NCI-H526 treated with DMSO at 0.1 percent for 48 hours (cell line): ENCODE measurements around the gene CEP72.

Experiments
- DNase-seq: peaks from one replicate; lab custom pipeline; 2025; lab: John Stamatoyannopoulos, UW

CEP72 gene

GRCh38 chr5:658103-658502 lies 46.0 kb downstream of the CEP72 start:
- DNase-seq: no peak

- DNase-seq: no peak
These were observed 47.5 kb downstream of the CEP72 start for GRCh38 chr5:659496-660263.

DNA sequence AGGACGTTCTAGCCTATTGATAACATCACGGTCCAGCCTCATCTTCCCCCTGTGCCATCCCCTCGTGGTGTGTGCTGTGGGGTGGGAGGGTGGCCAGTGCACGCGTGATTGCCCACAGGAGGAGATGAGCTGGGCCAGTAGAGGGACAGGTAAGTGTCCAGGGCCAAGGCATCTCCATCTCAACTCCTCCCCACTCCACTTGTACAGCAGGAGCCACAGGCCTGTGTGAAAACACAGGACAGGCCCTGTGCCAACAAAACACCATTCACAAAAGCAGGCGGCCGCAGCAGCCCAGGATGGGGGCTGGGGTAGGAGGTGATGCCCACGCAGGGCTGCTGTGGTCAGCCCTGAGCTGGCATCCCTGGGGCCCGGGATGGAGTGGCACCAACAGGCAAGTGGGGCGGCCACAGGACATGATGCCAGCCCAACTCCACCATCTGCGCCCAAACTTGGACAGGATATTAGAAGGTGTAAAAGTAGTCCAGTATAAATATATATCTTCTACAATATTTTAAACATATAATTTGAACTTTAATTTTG lies 48.4 kb downstream of the CEP72 start:
- no peak for DNase-seq

DNA sequence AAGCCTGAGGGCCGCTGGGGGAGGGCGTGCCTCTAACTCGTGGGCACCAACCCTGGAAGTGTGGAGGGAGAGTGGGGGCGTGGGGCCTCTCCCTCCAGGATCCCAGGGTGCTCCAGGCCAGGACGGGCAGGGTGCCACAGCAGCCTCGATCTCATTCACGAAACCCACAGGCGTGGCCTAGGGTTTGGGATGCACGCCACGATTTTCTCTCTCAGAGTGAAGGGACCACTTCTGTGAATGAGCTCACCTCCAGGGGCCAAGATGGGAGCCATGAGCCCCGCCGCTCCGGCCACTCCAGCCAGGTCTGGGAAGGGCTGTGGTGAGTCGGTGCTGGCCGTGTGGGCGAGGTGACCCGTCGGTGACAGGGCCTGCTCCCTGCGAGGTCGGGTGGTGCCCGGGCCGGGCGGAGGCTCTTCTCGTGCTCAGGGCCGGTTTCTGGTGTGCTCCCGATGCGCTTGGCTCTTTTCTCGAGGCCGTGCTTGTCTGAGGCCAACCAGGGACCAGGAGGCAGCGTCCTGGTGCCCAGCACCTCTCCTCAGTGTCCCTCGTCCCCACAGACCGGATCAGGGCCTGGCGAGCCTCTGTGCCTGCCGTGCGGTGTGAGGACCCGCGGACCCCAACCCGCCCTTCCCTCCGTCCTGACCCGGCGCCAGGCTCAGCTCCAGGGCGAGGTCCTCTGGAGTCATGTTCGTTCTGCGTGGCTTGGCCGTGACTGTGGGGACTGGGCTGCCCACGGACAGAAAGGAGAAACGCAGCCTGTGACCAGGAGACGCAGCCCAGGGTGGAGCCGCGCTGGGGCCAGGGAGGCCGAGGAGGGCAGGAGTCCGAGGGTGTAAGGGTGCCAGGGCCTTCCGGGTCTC lies 50.0 kb downstream of the CEP72 start:
- no peak for DNase-seq

GRCh38 chr5:662751-663435 lies 50.8 kb downstream of the CEP72 start:
- DNase-seq: no peak

DNA sequence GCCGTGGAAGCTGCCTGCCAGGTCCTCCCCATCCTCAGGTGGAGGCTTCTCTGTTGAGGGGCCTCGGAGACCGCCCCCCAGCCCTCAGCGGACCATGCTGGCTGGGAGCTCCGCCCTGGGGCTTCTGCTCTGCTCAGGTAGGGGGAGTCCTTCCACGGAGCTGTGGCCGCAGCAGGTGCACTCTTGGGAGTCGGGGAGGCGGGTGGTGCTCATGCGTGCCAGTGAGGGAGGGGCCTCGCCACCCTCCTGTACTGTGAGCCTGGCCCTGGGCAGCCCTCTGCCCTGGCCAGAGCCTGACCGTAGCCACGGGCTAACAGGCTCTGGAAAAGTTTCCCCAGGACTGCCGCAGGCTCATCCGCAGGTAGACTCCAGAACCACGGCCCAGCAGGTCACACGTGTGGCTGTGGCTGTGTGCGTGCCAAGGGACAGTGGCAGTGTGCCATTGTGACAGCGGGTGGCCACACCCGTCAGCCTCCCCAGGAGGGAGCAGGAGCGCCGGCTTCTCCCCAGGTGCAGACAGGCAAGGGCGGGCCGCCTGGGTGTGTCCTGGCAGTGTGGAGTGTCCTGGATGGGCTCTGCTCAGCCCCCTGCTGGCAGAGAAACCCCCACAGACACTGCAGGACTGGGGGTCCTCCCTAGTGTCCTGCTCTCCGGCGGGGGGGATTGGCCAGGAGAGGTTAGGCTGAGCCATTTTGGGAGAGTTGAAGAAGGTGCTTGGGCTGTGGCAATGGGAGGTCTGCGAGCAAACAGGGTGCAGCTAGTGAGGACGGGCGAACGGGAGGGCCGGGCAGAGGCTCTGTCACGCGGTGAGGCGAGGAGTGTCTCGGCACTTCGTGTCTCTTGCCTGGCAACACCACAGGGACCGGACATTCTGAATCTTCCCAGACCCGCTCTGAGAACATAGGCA lies 51.5 kb downstream of the CEP72 start:
- DNase-seq: no peak

- DNase-seq: no peak
These were observed 52.3 kb downstream of the CEP72 start for GRCh38 chr5:664343-664993.

DNA sequence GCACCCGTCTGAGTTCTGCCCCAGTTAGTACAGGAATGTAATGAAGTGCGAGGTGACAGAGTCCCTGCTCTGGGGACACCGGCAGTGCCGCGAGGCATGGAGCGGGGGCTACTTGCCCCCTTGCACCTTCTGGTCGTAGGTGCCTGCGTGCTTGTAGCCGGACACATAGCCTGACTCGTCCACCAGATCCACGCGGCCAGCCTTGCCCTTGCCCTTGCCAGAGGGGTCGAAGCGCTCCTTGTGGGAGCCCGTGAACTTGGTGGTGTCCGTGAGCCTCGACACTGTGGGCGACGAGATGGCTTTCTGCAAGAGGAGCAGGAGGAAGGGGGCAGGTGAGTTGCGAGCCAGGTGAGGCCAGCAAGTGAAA lies 52.8 kb downstream of the CEP72 start:
- no peak for DNase-seq

DNA sequence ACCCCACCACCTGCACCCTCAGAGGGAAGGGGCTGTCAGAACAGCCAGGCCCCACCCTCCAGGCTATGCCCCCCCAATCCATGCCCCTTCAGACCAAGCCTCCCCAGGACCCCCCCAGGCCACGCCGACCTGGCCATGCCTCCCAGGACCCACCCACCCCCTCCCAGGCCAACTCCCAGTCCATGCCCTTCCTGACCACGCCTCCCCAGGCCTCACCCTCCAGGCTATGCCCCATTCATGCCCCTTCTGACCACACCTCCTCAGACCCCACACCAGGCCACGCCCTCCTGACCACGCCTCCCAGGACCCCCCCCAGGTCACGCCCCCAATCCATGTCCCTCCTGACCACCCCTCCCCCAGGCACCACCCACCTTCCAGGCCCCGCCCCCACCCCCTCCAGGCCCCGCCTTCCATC lies 53.4 kb downstream of the CEP72 start:
- DNase-seq: no peak

DNA sequence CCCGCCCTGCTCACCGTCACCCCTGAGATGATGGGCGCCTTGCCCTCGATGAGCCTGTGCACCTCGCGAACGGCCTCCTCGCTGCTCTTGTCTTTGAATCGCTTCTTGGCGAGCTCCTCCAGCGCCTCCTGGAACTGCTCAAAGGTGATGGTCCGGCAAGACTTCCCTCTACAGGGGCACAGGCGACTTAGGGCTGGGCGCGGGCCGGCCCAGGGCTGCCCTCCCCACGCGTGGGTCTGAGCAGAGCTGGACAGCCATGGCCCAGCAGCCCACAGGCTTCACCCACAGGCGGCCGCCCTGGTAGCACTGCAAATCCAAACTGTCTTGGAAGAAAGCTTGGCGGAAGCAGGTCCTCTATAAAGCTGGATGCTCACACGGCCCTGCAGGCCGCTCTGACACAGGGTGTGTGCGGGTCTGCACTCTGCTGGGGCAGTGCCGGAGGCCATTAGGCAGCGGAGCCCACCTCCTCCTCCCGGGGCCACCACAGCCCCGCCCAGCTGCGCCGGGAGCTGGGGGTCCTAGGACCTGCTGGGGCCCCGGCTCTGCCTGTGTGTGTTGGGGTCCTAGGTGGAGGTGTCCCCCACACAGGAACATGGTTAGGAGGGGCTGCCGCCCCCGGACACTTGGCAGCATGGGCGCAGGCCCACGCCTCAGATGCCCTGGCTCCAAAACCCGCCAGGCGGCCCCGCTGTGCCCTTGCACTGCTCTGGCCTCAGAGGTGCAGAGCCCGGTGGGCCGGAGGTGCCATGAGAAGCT lies 54.0 kb downstream of the CEP72 start:
- no peak for DNase-seq

- DNase-seq: no peak
These were observed 54.8 kb downstream of the CEP72 start for GRCh38 chr5:666816-667498.

GRCh38 chr5:668283-668995 lies 56.3 kb downstream of the CEP72 start:
- no peak for DNase-seq

GRCh38 chr5:669111-669841 lies 57.1 kb downstream of the CEP72 start:
- DNase-seq: no peak

- DNase-seq: no peak
These were observed 57.8 kb downstream of the CEP72 start for GRCh38 chr5:669842-670395.

- no peak for DNase-seq
These were observed 58.5 kb downstream of the CEP72 start for GRCh38 chr5:670396-671270.

DNA sequence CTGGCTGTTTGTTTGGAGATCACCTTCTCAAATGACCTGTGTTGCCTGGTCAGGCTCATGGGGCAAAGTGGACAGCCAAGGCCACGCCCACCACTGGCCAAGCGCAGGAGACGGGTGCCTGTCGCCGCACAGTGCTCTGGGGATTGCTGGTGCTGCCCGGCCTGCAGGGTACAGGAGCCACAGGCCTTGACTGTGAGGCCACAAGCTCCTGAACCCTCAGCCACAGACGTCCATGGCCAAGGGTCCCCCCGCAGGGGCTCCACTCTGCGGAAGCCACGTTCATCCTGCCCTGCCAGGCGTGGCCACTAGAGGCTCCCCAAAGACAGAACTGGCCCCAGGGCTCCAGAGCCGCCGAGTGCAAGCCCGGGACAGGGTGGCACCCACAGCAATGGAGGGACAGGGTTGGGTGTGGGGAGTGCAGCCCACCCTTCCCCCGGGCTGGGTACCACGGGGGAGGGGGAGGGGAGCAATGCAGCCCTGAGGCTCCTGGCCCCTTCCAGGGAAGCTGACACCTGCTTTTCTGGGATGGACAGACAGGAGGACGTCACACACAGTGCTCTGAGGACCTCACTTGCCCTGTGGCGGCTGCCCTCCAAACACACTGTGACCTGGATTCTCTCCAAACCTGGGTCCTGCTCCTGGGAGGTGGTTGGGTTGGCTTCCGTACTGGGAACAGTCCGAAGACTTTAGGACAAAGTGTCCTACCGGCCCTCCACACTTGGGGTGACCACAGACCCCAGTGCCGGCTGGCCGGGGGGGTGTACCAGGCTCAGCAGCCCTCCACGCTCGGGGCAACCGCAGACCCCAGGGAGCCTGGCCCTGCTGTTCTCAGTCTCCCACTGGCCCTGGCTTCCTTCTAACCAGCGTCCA lies 59.6 kb downstream of the CEP72 start:
- peak; percentile 47 for DNase-seq
